ENCODE data around the gene ZNF687. TPM values are rescaled to one million over a fixed set of nuclear protein-coding genes. Genes with fewer than 3 reads are reported as not detected.

The ZNF687 gene, protein sequence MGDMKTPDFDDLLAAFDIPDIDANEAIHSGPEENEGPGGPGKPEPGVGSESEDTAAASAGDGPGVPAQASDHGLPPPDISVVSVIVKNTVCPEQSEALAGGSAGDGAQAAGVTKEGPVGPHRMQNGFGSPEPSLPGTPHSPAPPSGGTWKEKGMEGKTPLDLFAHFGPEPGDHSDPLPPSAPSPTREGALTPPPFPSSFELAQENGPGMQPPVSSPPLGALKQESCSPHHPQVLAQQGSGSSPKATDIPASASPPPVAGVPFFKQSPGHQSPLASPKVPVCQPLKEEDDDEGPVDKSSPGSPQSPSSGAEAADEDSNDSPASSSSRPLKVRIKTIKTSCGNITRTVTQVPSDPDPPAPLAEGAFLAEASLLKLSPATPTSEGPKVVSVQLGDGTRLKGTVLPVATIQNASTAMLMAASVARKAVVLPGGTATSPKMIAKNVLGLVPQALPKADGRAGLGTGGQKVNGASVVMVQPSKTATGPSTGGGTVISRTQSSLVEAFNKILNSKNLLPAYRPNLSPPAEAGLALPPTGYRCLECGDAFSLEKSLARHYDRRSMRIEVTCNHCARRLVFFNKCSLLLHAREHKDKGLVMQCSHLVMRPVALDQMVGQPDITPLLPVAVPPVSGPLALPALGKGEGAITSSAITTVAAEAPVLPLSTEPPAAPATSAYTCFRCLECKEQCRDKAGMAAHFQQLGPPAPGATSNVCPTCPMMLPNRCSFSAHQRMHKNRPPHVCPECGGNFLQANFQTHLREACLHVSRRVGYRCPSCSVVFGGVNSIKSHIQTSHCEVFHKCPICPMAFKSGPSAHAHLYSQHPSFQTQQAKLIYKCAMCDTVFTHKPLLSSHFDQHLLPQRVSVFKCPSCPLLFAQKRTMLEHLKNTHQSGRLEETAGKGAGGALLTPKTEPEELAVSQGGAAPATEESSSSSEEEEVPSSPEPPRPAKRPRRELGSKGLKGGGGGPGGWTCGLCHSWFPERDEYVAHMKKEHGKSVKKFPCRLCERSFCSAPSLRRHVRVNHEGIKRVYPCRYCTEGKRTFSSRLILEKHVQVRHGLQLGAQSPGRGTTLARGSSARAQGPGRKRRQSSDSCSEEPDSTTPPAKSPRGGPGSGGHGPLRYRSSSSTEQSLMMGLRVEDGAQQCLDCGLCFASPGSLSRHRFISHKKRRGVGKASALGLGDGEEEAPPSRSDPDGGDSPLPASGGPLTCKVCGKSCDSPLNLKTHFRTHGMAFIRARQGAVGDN
- 14.9 and 22.9 TPM in 2 replicates for total RNA-seq (2014; rRNA removed; shearing (Covaris generic); ENCODE audit: low replicate concordance)

DNA sequence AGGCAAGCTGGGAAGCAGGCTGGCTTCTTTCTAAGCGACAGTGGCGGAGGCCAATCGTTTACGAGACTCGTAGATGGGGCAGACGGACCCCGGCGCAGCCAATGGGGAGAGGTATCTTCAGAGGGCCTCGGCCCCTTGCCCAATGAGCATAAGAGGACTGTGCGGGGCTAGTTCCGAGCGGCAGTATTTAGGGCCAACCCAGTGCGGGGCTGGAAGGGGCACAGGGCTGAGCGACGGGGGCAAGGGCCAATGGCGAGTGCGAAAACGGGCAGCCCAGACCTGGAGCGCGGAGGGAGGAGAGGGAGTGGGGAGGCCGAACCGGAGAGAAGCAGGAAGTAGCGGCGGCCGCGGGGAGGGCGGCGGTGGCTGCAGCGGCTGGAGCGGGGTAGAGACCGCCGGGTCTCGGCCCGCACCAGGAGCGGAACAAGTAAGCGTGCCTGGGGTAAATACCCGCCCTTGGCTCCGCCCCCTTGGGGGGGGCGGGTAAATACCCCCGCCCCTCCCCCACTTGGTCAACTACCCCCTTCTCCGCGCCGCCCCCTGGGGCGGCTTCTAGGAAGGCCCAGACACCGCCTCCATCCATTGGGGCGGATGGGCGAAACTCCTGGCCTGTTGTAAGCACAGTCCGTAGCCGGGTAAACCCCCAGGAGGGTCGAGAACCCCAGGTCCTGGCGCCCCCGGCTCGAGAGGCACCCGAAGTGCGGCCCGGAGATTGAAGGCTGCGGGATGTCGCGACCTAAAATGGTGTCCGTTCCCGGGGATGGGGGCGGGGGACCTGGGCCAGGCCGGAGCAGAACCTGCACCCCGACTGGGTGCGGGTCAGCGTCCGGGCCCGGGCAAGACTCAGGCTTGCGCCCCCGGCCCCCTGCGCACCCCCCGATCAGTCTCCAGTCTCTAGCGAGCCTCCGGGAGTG is at the start of gene ZNF687:
ZNF687 (plus strand) TSS at position 331 of the 914 bp plus-strand sequence. CDS start 3,993 bp downstream, outside the sequence.
- Histone ChIP-seq H3K4me3 (peak within 1 kb of the TSS; percentile 72), H3K9me3 (no peaks in the 10 kb centered on the region), H3K36me3 (peaks cover 21% of the 10 kb centered on the region), H3K27me3 (no peaks in the 10 kb centered on the region)
- peak; percentile 100 for DNase-seq

DNA sequence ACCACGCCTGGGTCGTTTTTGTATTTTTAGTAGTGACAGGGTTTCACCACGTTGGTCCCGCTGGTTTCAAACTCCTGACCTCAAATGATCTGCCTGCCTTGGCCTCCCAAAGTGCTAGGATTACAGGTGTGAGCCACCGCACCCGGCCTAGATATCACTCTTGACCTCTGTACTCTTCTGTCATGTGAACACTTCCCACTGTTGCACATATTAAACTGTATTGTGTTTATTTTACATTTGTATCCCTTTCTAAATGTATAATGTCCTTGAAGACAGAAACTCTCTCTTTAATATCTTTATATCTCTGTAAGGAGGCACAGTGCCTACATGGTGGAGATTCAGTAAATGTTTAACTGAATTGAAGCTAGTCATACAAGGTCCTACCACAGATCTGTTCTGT is 46.9 kb upstream of the ZNF687 start:
- DNase-seq, result no peak
- Histone ChIP-seq H3K36me3 (peaks cover 98% of the 10 kb centered on the region), H3K27me3 (no peaks in the 10 kb centered on the region), H3K4me3 (no peak overlapping the region), H3K9me3 (no peaks in the 10 kb centered on the region)

DNA sequence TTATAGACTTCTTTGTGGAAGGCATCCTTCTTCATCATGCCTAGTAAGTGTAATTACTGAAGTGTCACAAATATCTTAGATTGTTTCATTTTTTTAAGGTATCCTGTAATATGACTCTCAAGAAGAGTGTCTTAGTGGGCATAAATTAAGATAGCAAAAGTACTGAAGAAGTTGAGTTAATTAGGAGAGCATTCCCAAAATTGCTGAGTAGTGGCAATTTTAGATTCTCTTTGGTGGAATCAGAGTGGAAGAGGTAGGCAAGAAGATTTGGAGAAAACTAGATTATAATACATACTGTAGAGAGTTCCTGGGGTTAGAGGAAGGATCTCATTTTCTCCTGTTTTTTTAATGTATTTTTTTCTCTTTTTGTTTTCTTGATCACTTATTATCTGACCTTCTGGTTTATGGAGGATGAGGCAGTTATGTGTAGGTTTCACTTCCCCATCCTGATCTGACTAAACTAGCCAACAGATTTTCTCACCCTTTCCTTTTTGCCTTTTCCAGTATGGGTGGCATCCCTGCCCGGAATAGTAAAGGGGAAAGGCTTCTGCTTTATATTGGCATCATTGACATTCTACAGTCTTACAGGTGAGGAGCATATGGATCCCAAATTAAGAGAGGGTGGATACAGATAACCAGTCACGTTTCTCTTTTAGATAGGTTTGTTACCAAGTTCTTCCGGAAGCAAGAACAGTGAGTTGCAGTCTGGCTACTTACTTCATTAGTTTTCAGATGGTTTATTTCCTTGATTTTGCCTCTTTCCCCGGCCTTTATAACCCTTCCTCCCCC is 44.2 kb upstream of the ZNF687 start:
- no peak for DNase-seq
- H3K4me3 ChIP-seq, result no peak overlapping the region
- H3K36me3 ChIP-seq, result peaks cover 98% of the 10 kb centered on the region
- H3K27me3 ChIP-seq, result no peaks in the 10 kb centered on the region
- no peaks in the 10 kb centered on the region for H3K9me3 ChIP-seq

DNA sequence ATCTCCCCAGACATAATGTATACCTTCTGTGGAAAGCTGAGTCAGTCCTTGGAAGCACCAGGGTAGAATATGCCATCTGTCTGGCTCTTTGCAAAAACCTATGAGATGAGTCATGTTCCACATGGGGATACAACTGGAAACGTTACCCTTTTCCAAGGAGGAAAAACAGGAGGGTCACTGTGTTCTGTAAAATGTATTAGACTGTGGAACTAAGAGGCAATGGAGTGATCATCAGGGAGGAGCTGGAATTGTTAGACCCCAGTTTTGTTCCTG is 43.7 kb upstream of the ZNF687 start:
- H3K36me3 ChIP-seq, result peaks cover 98% of the 10 kb centered on the region

DNA sequence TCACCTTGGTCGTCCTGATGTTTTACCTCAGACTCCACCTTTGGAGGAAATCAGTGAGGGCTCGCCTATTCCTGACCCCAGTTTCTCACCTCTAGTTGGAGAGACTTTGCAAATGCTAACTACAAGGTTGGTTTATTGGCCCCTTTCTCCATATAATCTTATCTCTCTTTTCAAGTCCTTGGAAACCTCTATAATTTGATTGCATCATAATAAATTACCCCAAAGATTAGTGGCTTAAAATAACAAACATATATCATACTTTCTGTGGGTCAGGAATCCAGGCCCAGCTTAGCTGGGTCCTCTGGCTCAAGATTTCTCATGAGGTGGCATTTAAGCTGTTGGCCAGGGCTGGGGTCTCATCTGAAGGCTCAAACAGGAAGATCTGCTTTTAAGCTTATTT is 39.7 kb upstream of the ZNF687 start:
- no peaks in the 10 kb centered on the region for H3K27me3 ChIP-seq
- H3K9me3 ChIP-seq, result no peaks in the 10 kb centered on the region
- H3K4me3 ChIP-seq, result no peak overlapping the region
- peaks cover 99% of the 10 kb centered on the region for H3K36me3 ChIP-seq
- no peak for DNase-seq

More for the DNA sequence above, 43.7 kb upstream of the ZNF687 start:
- H3K9me3 ChIP-seq, result no peaks in the 10 kb centered on the region
- DNase-seq, result peak; percentile 55
- no peaks in the 10 kb centered on the region for H3K27me3 ChIP-seq
- no peak overlapping the region for H3K4me3 ChIP-seq

DNA sequence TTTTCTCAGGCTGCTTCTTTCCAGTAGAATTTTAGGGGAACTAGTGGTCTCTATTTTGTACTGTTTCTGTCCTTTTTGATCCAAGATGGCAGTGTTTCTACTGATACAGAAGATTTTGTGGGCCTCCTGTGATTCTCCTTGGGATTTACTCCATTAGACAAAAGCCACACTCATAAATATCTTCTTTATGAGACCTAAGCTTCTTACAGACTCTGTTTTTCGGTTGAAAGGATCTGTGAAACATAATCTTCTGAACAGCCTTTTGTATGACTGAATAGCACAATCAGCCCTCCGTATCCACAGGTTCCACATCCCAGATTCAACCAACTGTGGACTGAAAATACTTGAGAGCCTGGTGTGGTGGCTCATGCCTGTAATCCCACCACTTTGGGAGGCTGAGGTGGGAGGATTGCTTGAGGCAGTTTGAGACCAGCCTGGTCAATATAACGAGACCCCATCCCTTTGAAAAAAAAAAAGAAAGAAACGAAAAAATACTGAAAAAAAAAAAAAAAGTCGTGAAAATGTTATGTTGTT is 38.3 kb upstream of the ZNF687 start:
- Histone ChIP-seq H3K36me3 (peaks cover 99% of the 10 kb centered on the region), H3K4me3 (no peak overlapping the region), H3K27me3 (no peaks in the 10 kb centered on the region)

DNA sequence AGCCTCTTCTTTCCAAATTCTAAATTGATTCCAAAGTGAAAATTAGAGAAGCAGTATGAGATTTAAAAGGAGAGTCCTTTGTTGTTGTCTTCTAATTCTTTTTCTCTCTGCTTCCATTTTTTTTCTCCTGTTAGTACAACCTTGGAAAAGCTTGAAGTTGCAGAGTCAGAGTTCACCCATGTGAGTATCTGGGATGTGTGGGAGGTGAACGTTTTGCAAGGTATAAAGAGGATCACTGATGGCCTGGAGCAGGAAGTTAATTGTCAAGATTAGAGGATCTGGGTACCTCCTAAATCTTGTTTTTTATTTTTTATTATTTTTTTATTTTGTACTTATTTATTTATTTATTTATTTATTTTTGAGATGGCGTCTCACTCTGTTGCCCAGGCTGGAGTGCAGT is 35.3 kb upstream of the ZNF687 start:
- peaks cover 88% of the 10 kb centered on the region for H3K36me3 ChIP-seq

More for the DNA sequence above, 38.3 kb upstream of the ZNF687 start:
- no peaks in the 10 kb centered on the region for H3K9me3 ChIP-seq
- DNase-seq, result no peak

DNA sequence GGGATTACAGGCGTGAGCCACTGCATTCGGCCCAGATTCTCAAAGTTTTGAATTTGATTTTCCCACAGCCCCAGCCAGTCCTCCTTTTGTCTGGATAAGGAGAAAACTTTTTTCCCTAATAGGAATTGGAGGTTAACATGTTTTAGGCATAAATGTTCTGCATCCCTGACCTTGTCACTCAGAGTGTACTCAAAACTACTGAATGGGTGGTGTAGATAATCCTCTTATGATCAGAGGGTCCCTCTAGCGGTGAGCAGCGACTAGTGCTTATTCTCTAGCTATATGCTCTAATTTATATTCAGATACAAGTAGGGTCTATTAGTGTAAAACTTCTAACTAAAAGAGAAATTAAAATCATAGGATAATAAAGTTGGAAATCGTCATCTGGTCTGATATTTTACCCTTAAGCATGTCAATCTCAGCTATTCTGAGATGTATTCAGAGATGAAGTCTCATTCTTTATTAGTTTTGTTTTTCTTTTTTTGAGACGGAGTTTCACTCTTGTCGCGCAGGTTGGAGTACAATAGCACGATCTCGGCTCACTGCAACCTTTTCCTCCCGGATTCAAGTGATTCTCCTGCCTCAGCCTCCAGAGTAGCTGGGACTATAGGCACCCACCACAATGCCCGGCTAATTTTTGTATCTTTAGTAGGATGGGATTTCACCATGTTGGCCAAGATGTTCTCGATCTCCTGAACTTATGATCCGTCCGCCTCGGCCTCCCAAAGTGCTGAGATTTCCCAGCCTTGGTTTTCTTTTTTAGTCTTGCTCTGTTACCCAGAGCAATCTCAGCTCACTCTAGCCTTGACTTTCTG is 30.2 kb upstream of the ZNF687 start:
- peak; percentile 65 for DNase-seq
- H3K36me3 ChIP-seq, result peaks cover 46% of the 10 kb centered on the region
- no peak overlapping the region for H3K4me3 ChIP-seq
- no peaks in the 10 kb centered on the region for H3K27me3 ChIP-seq
- no peaks in the 10 kb centered on the region for H3K9me3 ChIP-seq

More for the DNA sequence above, 35.3 kb upstream of the ZNF687 start:
- no peaks in the 10 kb centered on the region for H3K9me3 ChIP-seq
- no peak overlapping the region for H3K4me3 ChIP-seq
- no peaks in the 10 kb centered on the region for H3K27me3 ChIP-seq
- no peak for DNase-seq

DNA sequence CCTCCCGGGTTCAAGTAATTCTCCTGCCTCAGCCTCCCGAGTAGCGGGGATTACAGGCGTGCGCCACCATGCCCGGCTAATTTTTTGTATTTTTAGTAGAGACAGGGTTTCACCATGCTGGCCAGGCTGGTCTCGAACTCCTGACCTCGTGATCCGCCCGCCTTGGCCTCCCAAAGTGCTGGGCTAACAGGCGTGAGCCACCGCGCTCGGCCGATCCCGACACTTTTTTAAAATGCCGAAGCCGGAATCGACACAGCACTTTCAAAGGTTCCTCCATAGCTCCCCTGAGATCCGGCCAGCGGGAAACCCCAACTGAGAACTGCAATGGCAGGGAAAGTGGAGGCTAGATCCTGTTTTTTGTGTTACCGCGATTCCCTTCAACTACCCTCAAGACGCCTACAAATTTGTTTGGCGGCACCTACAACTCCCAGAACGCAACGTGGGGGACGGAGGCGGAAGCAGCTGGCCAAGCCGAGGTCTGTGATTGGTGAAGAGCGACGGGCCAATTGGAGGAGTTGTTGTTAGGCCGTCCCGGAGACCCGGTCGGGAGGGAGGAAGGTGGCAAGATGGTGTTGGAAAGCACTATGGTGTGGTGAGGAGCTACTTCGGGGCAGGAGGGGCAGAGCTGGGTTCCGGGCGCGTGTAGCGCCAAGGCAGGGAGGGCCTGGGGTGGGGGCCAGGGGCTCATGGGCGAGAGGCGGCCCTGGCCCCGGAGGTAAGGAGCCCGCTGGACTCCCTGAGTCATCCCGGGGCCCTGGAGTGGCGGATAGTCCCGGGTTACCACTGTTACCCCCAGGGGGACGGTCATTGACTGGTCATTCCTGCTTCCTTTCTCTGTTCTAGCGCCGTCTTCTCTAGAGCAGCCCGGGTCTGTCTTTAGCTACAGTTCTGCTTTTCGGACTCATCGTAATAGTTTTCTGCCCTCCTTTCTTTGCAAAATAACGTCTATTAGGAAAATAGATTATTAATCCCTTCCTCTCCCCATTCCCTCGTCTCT is 27.6 kb upstream of the ZNF687 start, which contains the start of gene PSMD4:
PSMD4 (plus strand) TSS at position 518 of the 997 bp plus-strand sequence; CDS start at position 567, 49 bp downstream.
- DNase-seq, result peak; percentile 97
- Histone ChIP-seq H3K9me3 (no peaks in the 10 kb centered on the region), H3K36me3 (peaks cover 37% of the 10 kb centered on the region), H3K27me3 (no peaks in the 10 kb centered on the region), H3K4me3 (peak within 1 kb of the TSS; percentile 85)

DNA sequence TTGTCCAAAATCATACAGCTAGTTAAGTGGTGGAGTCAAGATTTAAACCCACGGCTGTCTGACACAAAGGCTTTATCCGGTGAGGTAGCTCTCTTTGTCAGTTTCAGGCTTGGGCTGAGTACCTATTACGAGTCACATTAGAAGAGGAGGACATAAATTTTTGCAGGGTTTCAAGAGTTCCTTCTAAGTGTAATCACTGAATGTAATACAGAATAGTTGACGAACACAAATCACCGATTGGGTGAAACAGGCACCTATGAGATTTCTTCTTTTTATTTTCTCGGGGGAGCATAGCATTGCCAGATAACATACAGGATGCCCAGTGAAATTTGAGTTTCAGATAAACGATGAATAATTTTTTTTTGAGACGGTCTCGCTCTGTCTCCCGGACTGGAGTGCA is 26.7 kb upstream of the ZNF687 start:
- Histone ChIP-seq H3K4me3 (peak overlapping the region; percentile 85), H3K36me3 (peaks cover 38% of the 10 kb centered on the region), H3K9me3 (no peaks in the 10 kb centered on the region), H3K27me3 (no peaks in the 10 kb centered on the region)
- DNase-seq, result no peak

DNA sequence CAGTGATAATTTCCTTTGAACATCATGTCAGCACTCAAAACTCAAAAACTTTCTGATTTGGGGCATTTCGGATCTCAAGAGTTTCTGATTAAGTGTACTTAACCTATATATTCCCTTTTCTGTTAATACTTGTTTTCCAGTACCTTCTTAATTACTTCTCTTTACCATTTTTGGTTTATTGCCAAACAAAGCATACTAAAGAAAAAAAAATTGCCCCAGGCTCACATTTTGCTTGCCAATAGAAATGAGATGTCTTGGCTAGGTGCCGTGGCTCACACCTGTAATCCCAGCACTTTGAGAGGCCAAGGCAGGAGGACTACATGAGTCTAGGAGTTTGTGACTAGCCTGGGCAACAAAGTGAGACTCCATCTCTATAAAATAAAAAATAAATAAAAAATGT is 22.7 kb upstream of the ZNF687 start:
- no peak overlapping the region for H3K4me3 ChIP-seq
- peaks cover 61% of the 10 kb centered on the region for H3K36me3 ChIP-seq
- H3K9me3 ChIP-seq, result no peaks in the 10 kb centered on the region
- no peaks in the 10 kb centered on the region for H3K27me3 ChIP-seq
- no peak for DNase-seq

DNA sequence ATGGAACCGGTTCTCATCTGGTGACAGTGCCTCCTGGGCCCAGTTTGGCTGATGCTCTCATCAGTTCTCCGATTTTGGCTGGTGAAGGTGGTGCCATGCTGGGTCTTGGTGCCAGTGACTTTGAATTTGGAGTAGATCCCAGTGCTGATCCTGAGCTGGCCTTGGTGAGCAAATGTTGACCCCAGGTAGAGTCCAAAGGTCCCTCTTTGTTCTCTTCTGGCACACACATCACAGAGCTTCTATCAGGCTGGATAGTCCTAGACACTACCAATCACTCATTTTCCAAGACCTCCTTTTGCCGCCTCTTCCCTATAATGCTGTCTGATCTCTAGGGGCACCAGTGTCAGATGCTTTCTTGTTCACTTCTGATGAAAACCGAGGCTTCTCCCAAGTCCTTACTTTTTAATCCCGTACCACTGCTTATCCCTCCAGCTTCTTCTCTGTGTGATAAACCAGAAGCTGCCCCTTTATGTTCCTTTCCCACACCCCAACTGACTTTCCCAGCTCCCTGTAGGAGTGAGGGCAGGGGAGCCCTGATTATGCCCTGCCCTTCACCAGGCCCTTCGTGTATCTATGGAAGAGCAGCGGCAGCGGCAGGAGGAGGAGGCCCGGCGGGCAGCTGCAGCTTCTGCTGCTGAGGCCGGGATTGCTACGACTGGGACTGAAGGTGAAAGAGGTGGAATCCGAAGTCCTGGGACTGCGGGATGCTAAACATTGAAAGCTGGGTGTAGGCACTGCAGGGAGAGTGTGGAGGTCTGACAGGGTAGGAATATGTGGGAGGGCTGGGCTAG is 16.5 kb upstream of the ZNF687 start:
- peaks cover 79% of the 10 kb centered on the region for H3K36me3 ChIP-seq
- H3K9me3 ChIP-seq, result no peaks in the 10 kb centered on the region
- H3K4me3 ChIP-seq, result no peak overlapping the region
- no peak for DNase-seq
- H3K27me3 ChIP-seq, result no peaks in the 10 kb centered on the region

DNA sequence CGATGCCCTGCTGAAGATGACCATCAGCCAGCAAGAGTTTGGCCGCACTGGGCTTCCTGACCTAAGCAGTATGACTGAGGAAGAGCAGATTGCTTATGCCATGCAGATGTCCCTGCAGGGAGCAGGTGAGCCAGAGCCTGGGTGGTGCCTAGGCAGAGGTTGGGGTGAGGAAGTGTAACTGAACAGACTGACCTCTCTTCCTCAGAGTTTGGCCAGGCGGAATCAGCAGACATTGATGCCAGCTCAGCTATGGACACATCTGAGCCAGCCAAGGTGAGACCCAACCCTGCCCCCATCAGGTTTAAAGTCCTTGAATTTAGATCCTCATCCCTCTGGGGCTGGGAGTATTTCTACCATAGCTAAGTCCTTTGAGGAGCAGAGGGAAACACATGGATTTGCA is 15.8 kb upstream of the ZNF687 start:
- DNase-seq, result no peak
- H3K36me3 ChIP-seq, result peaks cover 79% of the 10 kb centered on the region
- no peaks in the 10 kb centered on the region for H3K9me3 ChIP-seq
- no peak overlapping the region for H3K4me3 ChIP-seq
- no peaks in the 10 kb centered on the region for H3K27me3 ChIP-seq
